MCF 10A (cell line): Measurements from ENCODE around the gene ATR. TPM values are rescaled to one million over a fixed set of nuclear protein-coding genes. Genes with fewer than 3 reads are reported as not detected.

Experiments used
- BruUV-seq: library from RNA; stranded (reverse); fragments of 400-500 nt; replicated peaks from 2 replicates; lab custom pipeline; 2021; lab: Mats Ljungman, UMichigan
- CTCF ChIA-PET: fragments of 300-600 bp; sonication (Branson Sonifier 250); formaldehyde crosslinking; extraction: SDS; loops from one replicate; lab custom pipeline; 2021; ENCODE audit warnings: antibody characterized with exemption, inconsistent platforms; lab: Yijun Ruan, JAX
- POLR2A ChIA-PET: fragments of 300-600, 350-650 bp; sonication (Branson Sonifier 250); formaldehyde crosslinking; extraction: SDS; loops from one replicate; lab custom pipeline; 2020; ENCODE audit warnings: antibody characterized with exemption, inconsistent platforms; lab: Yijun Ruan, JAX
- DNase-seq: peaks from one replicate; pipeline ENCODE4 v3.0.0-alpha.2; 2018; ENCODE audit not compliant: unreplicated experiment
- H3K27ac Mint-ChIP-seq: one replicate; pipeline ENCODE4 v1.8.0; 2022; ENCODE audit warnings: mild to moderate bottlenecking, low read depth, mixed read lengths; ENCODE audit not compliant: unreplicated experiment
- H3K27me3 Mint-ChIP-seq: one replicate; pipeline ENCODE4 v1.8.0; 2022; ENCODE audit warnings: mixed read lengths; ENCODE audit not compliant: insufficient read depth, unreplicated experiment
- H3K36me3 Mint-ChIP-seq: one replicate; pipeline ENCODE4 v1.8.0; 2022; ENCODE audit warnings: mild to moderate bottlenecking, moderate library complexity, mixed read lengths; ENCODE audit not compliant: insufficient read depth, unreplicated experiment
- H3K4me1 Mint-ChIP-seq: one replicate; pipeline ENCODE4 v1.8.0; 2022; ENCODE audit warnings: mixed read lengths; ENCODE audit not compliant: insufficient read depth, unreplicated experiment
- H3K4me3 Mint-ChIP-seq: one replicate; pipeline ENCODE4 v1.8.0; 2022; ENCODE audit warnings: mild to moderate bottlenecking, moderate library complexity, mixed read lengths; ENCODE audit not compliant: unreplicated experiment
- H3K9me3 Mint-ChIP-seq: one replicate; pipeline ENCODE4 v1.8.0; 2022; ENCODE audit warnings: mixed read lengths; ENCODE audit not compliant: unreplicated experiment
- intact Hi-C: fragments of 100-400 bp; cut with micrococcal nuclease; formaldehyde crosslinking; loops from 2 replicates; pipeline ENCODE4 v1.14.1; 2022
- total RNA-seq: library from RNA; stranded (reverse); gene quantifications from 2 replicates; pipeline ENCODE4 v1.2.3, GENCODE V29; 2022
- TF ChIP-seq, protein P1 (sequence below): fragments of 200-600 bp; IDR thresholded peaks from one replicate; pipeline ENCODE4 v1.8.0; 2022; ENCODE audit warnings: antibody characterized with exemption, mild to moderate bottlenecking; ENCODE audit not compliant: unreplicated experiment

The ATR gene
- total RNA-seq, 1 experiment from 2014 or later, result 30.2 TPM

DNA sequence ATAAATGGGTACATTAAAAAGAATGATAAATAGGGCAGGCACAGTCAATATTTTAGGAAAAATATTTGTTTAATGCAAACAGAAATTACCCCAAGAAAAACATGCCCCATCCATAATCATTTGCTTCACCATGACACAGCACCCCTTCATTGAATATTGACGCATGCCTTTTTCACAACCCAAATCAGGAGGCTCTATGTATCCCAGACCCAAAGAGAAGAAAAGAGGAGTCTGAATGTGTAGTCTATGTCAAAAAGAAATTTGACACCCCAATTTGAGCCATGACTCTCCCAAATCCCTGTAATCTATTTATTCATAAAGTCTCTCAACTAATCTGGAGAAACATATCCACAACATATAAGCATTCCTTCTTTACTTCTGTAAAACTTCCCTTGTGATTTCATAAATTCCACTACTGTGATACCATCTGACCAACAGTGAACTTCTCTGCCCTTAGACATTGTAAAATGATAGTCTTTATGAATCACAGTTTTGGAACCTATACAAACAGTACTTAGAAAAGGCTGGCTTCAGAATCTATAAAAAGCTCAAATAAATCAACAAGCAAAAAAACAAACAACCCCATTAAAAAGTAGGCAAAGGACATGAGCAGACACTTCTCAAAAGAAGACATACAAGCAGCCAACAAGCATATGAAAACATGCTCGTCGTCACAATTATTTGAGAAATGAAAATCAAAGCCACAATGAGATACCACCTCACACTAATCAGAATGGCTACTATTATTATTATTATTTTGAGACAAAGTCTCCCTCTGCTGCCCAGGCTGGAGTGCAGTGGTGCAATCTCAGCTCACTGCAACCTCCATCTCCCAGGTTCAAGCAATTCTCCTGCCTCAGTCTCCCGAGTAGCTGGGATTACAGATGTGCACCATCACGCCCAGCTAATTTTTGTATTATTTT, 77.3 kb downstream of the ATR start:
- peak; percentile 42 for DNase-seq
- intact Hi-C loops, result no loop called here
- CTCF ChIA-PET, result interaction anchor here (0.6 kb wide), 1 partner anchor 375 kb away, joined by 3 read pairs; no protein-coding TSS in a partner anchor

DNA sequence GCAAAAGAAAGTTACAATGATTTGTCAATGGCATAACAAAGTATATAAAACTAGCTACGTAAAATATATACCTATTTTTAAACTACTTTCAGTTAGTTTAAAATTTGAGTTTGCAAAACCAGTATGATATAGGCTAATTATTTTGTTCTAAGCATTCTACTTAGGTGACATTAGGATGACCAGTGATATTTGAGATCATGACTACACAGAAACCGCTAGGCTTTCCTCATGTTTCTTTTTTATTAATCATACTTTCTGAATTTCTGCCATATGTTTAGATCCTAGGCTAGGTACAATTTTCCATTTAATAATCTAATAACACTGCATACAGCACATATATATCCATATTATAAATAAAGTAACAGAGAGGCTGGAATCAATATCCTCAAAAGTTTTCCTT, 78.3 kb downstream of the ATR start:
- no peak overlapping the region for H3K4me3 Mint-ChIP-seq
- no peak for DNase-seq
- POLR2A ChIA-PET, result interaction anchor here (0.7 to 1.4 kb wide), 3 partner anchors 9 to 535 kb away, joined by 3 to 4 read pairs (median 4); no protein-coding TSS in a partner anchor

More for the DNA sequence above, 77.3 kb downstream of the ATR start:
- Mint-ChIP-seq H3K36me3 (peaks cover 55% of the 10 kb centered on the region), H3K4me3 (no peak overlapping the region), H3K9me3 (no peaks in the 10 kb centered on the region), H3K27ac (peak overlapping the region; percentile 81), H3K27me3 (no peaks in the 10 kb centered on the region), H3K4me1 (peaks cover 16% of the 10 kb centered on the region)
- TF ChIP-seq, protein P1, sequence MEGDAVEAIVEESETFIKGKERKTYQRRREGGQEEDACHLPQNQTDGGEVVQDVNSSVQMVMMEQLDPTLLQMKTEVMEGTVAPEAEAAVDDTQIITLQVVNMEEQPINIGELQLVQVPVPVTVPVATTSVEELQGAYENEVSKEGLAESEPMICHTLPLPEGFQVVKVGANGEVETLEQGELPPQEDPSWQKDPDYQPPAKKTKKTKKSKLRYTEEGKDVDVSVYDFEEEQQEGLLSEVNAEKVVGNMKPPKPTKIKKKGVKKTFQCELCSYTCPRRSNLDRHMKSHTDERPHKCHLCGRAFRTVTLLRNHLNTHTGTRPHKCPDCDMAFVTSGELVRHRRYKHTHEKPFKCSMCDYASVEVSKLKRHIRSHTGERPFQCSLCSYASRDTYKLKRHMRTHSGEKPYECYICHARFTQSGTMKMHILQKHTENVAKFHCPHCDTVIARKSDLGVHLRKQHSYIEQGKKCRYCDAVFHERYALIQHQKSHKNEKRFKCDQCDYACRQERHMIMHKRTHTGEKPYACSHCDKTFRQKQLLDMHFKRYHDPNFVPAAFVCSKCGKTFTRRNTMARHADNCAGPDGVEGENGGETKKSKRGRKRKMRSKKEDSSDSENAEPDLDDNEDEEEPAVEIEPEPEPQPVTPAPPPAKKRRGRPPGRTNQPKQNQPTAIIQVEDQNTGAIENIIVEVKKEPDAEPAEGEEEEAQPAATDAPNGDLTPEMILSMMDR, result no peak
- no TSS peak for BruUV-seq
- POLR2A ChIA-PET, result interaction anchor here (1.0 to 1.3 kb wide), 2 partner anchors 10 to 32 kb away, joined by 3 read pairs; no protein-coding TSS in a partner anchor

DNA sequence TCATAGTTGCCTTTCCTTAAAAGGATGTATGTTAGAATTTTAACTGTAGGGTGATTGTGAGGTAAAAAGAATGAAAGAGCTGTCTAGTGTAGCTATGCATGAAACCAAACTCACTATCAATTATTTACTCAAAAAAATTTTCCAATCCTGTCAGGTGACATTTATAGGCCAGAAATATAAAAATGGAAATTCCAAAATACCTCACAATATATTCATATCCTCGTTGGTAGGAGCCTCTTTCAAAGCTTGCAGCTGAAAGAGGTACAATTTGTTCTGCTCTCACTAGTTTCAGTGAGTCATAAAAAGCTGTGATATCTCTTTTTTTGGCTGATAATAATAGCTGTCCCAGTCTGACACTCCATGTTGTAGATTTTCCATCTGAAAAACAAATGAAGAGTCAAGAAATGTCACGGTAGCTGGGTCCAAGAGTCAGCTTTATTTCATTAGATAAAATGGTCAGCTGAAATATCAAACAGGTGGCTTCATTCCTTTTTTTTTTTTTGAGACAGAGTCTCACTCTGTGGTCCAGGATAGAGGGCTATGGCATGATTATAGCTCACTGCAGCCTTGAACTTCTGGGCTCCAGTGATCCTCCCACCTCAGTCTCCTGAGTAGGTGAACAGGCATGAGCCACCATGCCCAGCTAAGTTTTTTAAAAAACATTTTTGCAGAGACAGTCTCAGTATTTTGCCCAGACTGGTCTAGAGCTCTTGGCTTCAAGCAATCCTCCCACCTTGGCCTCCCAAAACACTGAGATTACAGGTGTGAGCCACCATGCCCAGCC, 79.9 kb downstream of the ATR start:
- peak overlapping the region; percentile 76 for H3K27ac Mint-ChIP-seq
- no peak for DNase-seq
- intact Hi-C loops, result loop anchor here (1.0 kb wide), 1 partner anchor 21 kb away; no protein-coding TSS in a partner anchor
- H3K4me3 Mint-ChIP-seq, result no peak overlapping the region
- peaks cover 63% of the 10 kb centered on the region for H3K36me3 Mint-ChIP-seq
- no peaks in the 10 kb centered on the region for H3K27me3 Mint-ChIP-seq
- H3K9me3 Mint-ChIP-seq, result no peaks in the 10 kb centered on the region
- TF ChIP-seq, protein P1, result no peak
- CTCF ChIA-PET, result interaction anchor here (0.6 kb wide), 1 partner anchor 687 kb away, joined by 4 read pairs; no protein-coding TSS in a partner anchor
- POLR2A ChIA-PET, result interaction anchor here (0.8 to 1.8 kb wide), 3 partner anchors 8 to 12 kb away, joined by 4 to 8 read pairs (median 4); no protein-coding TSS in a partner anchor
- BruUV-seq, result no TSS peak
- peaks cover 16% of the 10 kb centered on the region for H3K4me1 Mint-ChIP-seq

More for the DNA sequence above, 78.3 kb downstream of the ATR start:
- H3K4me1 Mint-ChIP-seq, result peaks cover 16% of the 10 kb centered on the region
- no TSS peak for BruUV-seq
- H3K36me3 Mint-ChIP-seq, result peaks cover 53% of the 10 kb centered on the region
- TF ChIP-seq, protein P1, result no peak
- intact Hi-C loops, result no loop called here
- peak overlapping the region; percentile 46 for H3K27ac Mint-ChIP-seq
- H3K9me3 Mint-ChIP-seq, result no peaks in the 10 kb centered on the region
- no peaks in the 10 kb centered on the region for H3K27me3 Mint-ChIP-seq
- CTCF ChIA-PET, result interaction anchor here (0.6 kb wide), 1 partner anchor 500 kb away, joined by 3 read pairs; no protein-coding TSS in a partner anchor
